NCI-H2107 treated with DMSO at 0.1 percent for 48 hours (cell line): ENCODE measurements around the gene METTL16.

Experiments
- DNase-seq: peaks from one replicate; lab custom pipeline; 2025; ENCODE audit not compliant: unreplicated experiment; lab: John Stamatoyannopoulos, UW

Gene METTL16

DNA sequence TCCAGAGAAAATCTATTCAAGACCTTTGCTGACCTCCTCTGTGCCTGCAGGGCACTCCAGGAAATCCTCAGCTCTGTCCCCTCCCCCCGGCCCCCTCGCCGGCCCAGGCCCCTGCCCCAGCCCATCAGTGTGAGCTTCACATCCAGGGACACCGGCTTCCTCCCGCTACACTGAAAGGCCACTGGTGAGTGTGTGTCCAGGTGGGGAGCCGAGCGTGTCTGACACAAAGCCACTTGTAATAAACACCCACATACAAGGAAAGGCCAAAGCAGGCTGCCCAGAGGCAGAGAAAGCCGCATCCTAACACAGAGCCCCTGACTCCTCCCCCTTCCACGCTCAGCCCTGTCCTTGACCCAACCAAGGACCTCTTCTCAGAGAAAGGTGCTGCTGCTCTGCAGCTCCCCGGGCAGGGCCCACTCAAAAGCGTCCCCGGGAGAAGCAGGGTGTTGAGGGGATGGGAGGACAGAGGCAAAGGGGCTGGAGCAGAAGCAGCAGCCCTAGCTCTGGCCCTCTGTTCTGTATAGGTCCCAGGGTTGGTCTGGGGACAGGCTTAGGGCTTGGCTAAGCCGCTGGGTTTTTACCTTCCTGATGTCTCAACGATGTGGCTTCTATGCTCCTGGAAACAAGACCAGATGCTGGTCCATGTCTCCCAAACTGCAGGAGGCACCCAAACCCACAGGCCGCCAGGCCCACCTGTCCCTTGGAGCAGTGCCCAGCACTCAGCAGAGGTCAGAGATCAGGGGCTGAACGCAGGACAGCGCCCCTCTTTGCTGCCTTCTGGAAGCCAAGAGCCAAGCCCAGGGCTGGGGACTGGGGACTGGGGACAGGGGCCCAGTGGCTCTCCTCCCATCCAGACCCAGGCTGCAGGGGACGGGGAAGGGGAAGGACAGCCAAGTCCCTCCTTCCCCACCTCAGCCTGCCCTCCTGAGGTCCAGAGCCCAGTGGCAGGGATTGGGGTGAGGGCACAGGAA lies 126.2 kb downstream of the METTL16 start:
- no peak for DNase-seq

DNA sequence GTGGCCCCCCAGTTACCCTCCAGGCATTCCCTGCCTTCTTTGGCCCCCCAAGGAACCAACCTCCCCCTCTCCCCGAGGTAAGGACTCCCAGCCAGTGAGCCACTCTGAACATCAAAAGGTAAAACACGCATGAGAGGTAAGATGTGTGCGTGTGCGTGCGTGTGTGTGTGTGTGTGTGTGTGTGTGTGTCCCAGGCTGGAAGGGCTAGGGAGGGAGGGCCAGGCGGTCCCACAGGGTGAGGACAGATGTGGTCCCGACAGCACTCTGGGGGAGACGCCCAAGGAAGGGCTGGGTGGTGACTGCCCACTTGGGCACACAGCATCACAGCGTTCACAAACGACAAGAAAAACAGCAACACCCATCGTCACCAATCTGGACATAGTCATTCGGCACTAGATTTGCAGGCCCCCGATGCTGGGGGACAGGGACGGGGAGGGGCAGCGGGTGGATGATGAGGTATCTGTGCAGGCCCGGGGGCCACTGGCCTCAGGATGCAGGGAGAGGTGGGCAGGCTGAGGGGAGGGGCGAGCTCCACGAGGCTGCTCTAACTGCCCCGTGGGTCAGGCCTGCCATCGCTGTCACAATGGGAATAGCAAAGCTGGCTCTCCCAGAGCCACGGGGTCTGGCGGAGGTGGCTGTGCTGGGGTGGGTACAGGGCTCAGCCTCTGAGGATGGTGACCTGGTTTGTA lies 127.1 kb downstream of the METTL16 start:
- DNase-seq = no peak

DNA sequence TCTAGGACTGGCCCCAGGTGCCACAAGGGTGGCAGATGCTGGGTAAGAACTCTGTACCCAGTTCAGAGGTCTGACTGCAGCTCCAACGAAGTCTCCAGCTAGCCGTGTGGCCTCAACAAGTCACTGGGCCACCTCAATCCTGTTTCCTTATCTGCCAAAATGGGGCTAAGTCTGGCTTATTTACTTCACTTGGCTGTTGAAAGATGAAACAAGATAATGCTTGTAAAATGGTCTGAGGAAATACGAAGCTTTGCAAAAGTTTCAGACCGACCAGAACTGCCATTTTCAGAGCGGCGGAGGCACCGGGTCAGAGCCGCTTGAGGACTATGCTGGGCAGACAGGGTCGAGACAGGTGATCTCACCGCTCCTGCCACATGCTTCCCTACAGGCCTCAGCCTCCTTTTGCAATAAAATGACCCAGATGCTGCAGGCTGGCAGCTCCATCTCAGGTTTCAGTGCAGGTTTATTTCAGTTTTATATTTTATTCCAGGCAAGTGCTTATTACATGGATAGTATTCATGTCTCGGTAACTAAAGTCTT lies 128.0 kb downstream of the METTL16 start:
- no peak for DNase-seq

DNA sequence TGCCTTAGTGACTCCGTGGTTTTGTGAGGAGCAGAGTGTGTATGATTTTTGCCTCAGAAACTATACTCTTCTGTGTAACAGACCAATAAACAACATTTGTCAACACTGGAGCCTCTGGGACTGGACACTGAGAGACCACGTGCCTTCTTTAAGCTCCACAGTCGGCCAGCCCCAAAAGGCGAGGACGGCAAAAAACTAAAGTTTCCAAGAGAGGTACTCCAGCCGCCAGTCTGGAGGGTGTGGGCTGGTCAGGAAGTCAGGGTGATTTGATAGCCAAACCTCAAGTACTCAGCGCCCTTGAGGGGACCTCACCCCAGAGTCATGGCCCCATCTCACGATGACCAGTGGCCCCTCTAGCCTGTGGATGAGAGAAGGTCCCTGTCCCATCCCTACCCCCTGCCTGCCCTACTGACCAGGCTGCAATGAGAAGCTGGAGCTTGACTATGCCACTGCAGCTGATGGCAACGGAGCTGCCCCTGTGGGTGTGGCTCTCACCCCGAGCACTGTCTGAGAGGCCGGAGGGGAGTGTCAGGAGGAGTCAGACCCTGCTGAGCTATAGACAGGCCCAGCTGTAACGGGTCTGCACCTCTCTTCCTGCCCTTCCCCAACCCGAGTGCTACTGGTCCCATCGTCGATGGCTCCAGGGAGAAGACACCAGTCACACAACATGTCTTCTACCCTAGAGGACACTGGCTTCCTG lies 130.6 kb downstream of the METTL16 start:
- DNase-seq = no peak

DNA sequence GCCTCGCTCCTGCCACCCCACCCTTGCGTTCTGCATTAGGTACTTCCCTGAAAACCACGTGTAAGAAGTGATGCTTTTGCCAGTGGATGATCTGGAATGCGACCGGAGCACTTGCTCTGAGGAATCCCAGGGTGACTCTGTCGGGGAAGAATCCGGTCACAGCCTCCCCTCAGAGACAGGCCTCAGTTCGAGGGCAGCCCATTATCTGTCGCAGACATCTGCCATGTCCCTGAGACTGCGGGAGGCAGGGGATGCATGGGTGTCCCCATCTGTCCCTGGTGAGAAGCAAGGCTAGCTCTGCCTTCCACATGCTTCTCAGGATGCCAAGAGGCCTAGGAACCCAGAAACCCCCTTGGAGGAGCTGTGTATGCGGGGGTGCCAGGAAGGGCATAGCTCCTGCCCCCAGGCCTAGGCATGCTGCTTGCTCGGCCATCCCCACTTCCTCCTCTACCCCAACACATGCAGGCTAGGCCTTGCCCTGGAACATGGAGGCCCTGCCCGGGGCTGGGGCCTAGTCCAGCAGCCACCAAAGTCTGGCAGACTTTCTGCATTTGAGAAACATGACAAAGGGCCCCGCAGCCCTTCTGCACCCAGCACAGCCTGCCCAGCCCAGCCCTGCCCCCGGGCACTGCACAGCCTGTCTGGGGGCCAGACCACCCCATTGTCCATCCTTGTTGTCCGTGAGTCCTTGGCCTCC lies 131.3 kb downstream of the METTL16 start:
- no peak for DNase-seq

DNA sequence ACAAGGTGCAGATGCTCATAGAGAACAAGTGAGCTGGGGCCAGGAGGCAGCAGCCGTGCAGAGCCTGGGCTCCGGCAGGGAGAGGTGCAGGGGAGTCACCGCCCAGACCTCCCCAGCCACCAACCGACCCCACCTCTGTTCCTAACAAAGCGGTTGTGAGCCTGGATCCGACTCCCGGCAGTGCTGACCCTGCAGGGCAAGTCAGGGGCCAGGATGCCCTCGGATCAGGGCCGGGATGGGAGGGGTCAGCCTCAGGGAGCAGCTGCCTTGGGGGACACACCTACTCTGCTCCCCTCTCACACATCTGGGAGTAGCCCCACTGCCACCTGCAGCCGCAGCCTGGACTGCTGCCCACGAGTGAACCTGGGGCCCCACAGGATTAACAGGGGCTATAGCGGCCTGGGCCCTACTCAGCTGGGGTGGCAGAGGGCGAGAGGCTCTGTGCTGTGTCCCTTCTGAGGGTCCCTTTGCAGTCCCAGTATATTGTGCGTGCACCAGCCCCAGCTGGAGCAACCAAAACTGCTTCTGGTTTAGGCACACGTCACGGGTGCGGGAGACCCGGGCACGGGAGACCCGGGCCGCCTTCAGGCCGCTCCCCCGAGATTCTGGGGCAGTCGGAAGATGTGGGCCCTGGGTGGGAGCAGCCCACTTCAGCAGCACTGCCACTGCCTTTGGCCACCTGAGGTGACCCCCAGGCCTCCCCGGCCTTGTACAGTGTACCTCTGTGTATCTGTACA lies 132.0 kb downstream of the METTL16 start:
- no peak for DNase-seq

DNA sequence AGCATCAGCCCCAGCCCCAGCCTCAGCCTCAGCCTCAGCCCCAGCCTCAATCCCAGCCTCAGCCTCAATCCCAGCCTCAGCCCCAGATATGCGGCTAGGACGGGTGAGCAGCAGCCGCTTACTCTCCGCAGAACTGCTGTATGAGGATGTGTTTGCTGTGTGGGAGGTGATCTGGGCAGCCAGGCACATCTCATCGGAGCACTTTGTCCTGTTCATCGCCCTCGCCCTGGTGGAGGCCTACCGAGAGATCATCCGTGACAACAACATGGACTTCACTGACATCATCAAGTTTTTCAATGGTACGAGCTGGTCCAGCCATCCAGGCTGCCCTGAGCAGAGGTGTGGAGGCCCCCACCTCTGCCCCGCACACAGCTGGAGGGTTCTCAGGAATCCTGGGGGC lies 132.8 kb downstream of the METTL16 start:
- DNase-seq = no peak

DNA sequence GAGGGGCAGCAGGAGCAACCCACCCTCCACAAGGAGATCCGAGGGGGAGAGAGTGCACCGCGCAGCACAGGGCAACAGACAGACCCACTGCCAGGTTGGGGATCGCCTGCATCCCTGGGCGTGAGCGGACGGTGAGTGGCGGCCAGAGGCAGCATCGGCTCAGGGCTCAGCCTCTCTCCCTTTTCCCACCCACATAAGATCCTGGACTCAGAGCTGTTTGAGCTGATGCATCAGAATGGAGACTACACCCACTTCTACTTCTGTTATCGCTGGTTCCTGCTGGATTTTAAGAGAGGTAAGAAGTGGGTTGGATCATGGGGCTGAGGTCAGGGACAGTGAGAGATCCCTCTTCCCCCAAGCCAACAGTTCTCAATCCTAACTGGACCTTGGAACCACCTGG lies 134.0 kb downstream of the METTL16 start:
- no peak for DNase-seq

DNA sequence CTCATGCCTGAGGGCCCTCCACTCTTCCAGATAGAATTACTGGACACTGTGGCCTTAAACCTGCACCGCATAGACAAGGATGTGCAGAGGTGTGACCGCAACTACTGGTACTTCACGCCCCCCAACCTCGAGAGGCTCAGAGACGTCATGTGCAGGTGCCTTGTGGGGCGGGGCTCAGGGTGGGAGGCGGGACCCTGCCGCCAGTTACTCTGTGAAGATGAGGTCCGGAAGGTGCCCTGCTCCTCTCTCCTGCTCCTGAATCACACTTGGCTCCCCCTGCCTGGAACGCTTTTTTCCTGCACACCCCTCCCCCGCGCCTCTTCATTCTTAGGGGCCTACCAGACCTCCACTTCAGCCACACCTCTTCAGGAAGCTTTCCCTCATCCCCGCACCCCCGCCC lies 135.6 kb downstream of the METTL16 start:
- DNase-seq = no peak

DNA sequence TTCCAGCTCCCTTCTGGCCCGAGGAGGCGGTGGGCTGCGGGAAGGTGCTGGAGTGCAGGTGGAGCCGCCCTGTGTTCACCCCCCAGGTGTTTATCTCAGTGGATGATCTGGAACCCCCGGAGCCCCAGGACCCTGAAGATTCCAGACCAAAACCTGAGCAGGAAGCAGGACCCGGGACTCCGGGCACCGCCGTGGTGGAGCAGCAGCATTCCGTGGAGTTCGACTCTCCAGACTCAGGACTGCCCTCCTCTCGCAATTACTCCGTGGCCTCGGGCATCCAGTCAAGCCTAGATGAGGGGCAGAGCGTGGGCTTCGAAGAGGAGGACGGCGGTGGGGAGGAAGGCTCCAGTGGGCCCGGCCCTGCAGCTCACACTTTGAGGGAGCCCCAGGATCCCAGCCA lies 136.3 kb downstream of the METTL16 start:
- DNase-seq = no peak

DNA sequence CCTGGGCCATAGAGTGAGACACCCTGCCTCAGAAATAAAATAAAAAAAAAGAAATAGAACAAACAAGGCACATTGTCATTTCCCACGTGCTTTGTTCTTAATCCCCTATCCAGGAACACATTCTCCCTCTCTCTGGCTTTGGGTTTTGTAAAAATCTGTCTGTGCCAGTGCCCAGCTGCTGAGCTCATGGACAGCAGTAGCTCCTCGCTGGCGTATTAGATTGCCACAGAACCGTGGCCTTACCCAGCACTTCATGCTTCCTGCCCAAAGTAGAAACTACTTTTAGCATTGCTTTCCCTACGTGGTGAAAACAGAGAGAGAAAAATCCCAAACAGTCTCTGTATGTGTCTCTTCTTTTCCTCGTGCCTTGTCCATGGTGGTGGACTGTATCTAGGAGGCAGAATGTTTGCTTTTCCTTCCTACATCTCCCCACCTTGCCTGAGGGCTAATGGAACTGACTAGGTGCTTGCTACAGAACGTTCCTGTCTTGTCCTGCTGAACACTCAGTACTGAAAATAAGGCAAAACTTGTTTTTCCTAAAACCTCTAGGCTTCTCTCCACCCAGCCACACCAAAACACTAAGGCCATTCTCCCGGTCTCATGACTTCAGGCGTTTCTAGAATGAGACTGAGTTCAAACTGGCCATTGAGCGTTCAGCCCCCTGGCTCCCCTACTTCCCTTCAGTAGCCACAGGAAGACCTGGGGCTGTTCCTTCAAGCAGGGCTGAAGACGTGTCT lies 137.0 kb downstream of the METTL16 start:
- DNase-seq = no peak

DNA sequence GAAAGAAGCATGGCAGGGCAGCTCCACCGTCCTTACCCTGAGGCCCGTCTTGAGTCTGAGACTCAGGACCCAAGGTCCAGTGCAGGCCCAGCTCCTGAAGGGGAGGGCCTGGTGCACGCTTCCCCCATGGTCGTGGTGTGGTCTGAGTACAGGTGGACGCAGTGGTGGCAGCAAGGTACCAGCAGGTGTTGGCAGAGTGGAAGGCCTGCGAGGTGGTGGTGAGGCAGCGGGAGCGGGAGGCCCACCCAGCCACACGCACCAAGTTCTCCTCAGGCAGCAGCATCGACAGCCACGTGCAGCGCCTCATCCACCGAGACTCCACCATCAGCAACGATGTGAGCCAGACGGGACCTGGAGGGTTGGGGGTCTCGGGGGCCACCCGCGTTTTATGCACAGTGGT lies 138.5 kb downstream of the METTL16 start:
- DNase-seq = no peak

DNA sequence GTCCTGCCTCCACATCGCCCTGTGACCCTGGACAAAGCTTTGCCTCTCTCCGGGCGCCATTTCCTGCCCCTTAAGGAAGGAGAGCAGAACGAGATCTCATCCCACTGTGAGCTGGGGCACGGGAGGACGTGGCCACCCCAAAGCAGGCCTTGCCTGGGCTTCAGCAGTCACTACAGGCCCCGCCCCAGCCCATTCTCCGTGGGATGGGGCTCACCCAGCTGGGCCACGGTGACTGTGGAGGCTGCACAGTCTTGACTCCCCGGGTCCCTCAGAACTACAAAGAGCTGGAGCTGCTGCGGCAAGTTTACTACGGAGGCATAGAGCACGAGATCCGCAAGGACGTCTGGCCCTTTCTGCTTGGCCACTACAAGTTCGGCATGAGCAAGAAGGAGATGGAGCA lies 139.0 kb downstream of the METTL16 start:
- DNase-seq = no peak

DNA sequence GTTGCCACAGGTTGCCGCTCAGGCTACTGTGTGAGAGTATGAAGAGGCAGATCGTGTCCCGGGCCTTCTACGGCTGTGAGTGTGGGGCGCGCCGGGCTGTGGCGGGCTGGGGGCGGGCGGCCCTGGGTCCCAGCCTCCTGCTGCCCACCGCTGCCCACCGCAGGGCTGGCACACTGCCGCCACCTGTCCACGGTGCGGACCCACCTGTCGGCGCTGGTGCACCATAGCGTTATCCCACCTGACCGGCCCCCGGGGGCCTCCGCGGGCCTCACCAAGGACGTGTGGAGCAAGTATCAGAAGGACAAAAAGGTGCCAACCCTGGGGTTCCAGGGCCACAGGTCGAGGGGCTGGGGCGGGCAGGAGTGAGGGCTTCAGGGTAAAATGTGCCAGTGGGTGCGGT lies 139.5 kb downstream of the METTL16 start:
- no peak for DNase-seq

DNA sequence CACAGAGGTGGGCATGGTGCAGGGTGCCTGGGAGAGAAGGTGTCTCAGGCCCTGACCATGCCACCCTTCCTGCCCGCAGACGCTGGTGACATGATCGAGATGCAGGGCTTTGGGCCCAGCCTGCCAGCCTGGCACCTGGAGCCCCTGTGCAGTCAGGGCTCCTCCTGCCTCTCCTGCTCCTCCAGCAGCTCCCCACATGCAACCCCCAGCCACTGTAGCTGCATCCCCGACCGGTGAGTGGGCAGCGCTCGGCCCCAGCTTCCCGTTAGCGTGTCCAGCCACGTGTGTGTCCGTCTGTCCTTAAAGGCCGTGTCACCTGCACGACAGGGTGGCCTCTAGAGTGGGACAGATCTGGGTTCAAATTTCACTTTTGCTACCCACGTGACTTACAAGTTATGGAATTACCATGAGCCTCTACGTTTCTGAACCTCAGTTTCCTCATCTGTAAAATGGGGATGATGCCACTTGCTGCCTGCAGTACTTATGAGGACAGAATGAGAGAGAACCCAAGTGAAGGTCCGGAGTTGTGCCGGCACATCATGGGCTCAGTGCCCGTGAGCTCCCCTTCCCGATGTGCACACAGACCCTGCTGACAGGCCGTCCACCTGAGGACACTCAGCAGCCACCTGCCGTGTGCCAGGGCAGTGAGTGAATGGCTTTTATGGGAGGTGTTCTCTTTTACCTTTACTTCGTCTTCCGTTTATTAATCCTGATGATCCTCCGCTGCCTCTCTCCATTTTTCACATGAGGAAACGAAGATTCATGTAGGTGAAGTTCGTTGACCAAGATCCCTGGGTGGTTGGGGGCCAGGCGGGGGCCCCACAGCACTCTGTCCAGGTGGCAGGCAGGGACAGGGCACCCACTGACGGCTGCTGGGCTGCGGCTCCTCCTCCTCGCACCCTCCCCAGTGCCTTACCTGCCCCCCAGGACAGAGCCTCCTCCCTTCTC lies 140.2 kb downstream of the METTL16 start:
- no peak for DNase-seq

DNA sequence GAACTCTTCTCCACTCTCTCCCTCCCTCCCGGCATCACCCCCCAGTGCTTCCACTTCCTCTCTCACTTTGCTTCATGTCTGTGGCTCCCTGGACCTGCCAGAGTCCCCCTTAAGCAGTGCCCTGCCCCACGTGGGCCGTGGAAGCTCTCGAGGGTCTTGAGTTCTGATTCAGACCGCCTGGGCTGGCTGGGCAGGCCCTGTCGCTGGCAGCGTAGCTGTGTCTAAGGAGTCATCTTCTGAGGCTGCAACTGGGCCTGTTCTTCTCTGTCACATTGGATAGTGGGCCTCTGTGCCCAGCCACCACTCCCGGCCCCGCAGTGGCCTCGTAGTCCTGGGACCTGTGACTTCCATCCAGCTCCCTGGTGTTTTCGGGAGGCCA lies 141.5 kb downstream of the METTL16 start:
- DNase-seq = no peak

DNA sequence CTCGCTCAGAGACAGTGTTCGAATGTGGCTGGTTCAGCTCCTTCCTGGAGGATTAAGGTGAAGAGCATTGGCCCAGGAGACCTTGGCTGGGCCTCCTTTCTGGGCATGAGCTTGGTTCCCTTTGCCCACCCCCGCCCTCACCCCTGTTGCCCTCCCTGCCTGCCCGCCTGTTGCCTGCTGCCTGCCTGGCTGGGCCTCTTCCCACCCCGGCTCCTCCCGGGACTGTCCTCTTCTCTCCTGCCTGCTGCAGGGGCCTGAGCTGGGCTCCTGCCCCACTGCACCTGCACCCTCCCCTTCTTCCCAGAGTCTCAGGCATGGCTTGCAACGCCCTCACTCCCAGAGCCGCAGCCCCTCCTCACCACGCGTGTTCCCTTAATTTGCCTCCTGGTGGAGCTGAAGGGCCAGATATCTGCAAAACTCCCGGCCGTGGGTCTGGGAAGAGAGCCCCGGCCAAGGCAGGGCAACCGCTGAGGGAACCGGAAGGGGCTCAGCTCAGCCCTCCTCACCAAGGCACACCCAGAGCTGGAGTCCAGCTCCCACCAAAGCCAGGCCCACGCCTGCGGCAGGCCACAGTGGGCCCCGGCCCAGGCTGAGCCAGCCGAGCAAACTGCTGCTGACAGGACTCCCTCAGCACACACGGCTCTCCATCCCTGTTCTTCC lies 142.0 kb downstream of the METTL16 start:
- no peak for DNase-seq

DNA sequence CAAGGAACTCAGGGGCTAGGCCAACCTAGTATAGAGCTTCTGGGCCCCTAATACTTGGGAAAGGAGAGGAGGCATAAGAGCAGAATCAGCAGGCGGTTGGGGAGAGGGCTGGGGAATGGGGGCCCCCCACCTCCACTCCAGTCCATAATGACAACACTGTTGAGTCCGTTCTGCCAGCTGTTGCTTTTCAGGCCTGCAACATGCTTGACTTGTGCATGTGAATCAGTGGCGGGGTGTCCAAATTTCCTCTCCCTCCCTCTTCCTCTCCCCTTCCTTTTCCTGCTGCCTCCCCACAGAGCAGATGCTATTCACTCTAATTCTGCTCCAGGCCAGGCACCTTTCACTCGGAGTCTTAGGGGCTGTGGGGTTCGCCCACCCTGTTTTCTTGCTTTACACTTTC lies 142.6 kb downstream of the METTL16 start:
- DNase-seq = no peak
